ENCODE results near the gene FSIP1.

GRCh38 chr15:39628546-39629257, 153.9 kb downstream of the FSIP1 start:
- TF ChIP-seq POLR2AphosphoS5 (IDR thresholded peaks at IDR 0.05; ENCODE audit: low read depth, low read length) = no peak
- no peak for TF ChIP-seq REST (IDR thresholded peaks at IDR 0.05; ENCODE audit: insufficient read depth in 1 of 2, low read depth in 2 of 2, low read length in 2 of 2)
- no peak for TF ChIP-seq FOXP2 (optimal IDR thresholded peaks at IDR 0.05; ENCODE audit: borderline replicate concordance, extremely low read depth, extremely low read length, insufficient read depth)
- TF ChIP-seq TAF1 (IDR thresholded peaks at IDR 0.05; ENCODE audit: borderline replicate concordance, insufficient read depth, low read length) = no peak
- no peak for TF ChIP-seq SIN3A (IDR thresholded peaks at IDR 0.05; ENCODE audit: borderline replicate concordance, insufficient read depth, low read length)
